ENCODE data around the gene SOHLH2. TPM values are rescaled to one million over a fixed set of nuclear protein-coding genes. Genes with fewer than 3 reads are reported as not detected.

Gene SOHLH2
- total and polyA plus RNA-seq, 3 experiments from 2014 or later: not detected

DNA sequence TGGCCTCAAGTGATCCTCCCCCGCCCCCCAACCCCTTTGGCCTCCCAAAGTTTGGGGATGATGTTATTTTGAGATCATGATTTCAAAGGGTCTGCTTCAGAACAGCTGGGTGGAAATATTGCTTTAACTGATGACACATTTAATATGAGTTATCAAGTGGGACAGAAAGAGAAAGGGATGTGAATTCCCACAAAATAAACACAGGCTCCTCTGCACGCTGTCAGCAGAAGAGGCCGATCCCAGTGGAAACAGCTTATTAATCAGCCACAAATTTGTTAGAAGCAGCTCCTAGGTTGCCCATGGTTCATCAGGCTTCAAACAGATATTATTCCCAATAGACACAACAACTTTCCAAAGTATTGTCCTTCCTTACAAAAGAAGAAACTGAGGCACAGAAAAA, 87.9 kb downstream of the SOHLH2 start:
- H3K9me3 ChIP-seq (ENCODE audit: low read length): no peaks in the 10 kb centered on the region
- DNase-seq: no peak
- no peaks in the 10 kb centered on the region for H3K36me3 ChIP-seq (ENCODE audit: insufficient read depth, low read length)
- no peaks in the 10 kb centered on the region for H3K36me3 Mint-ChIP-seq
- H3K4me3 Mint-ChIP-seq: no peak overlapping the region
- ChIA-PET CTCF (no interaction called here), POLR2A (no interaction called here)
- H3K4me1 ChIP-seq (ENCODE audit: insufficient read depth, low read length): no peaks in the 10 kb centered on the region
- H3K4me3 ChIP-seq (ENCODE audit: low read length): no peak overlapping the region
- no peaks in the 10 kb centered on the region for H3K4me1 Mint-ChIP-seq
- no peak overlapping the region for H3K27ac ChIP-seq (ENCODE audit: low read depth, low read length)
- no peak overlapping the region for H3K27ac Mint-ChIP-seq
- H3K27me3 Mint-ChIP-seq: peaks cover 3 to 8% of the 10 kb centered on the region in 2 donors
- peaks cover 2 to 7% (median 4%) of the 10 kb centered on the region in 5 donors for H3K9me3 Mint-ChIP-seq
- no peaks in the 10 kb centered on the region for H3K27me3 ChIP-seq (ENCODE audit: insufficient read depth, low read length, poor library complexity, severe bottlenecking)

DNA sequence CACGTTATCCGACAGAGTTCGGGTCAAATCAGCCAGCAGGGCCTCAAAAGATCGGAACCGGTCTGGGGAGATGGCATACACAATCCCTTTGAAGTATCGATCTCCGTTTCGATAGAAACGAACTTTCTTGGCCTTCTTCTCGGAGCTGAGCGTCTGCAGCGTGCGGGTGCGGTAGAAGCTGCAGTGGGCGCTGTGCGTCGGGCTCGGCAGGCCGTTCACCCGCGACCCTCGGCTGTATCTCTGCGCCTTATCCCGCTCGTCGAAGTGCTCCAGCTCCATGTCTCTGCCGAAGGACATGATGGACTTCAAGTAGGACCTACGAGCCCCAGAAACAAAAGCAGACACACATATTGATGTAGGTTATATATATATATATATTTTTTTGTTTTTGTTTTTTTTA, 88.5 kb downstream of the SOHLH2 start:
- Histone ChIP-seq H3K27ac (ENCODE audit: low read depth, low read length) (no peak overlapping the region), H3K4me3 (ENCODE audit: low read length) (no peak overlapping the region), H3K9me3 (ENCODE audit: low read length) (no peaks in the 10 kb centered on the region), H3K27me3 (ENCODE audit: insufficient read depth, low read length, poor library complexity, severe bottlenecking) (no peaks in the 10 kb centered on the region), H3K36me3 (ENCODE audit: insufficient read depth, low read length) (no peaks in the 10 kb centered on the region), H3K4me1 (ENCODE audit: insufficient read depth, low read length) (no peaks in the 10 kb centered on the region)
- Mint-ChIP-seq H3K27me3 (peaks cover 3 to 6% of the 10 kb centered on the region in 2 donors), H3K9me3 (peaks cover 2 to 7% (median 4%) of the 10 kb centered on the region in 5 donors), H3K4me3 (no peak overlapping the region), H3K27ac (no peak overlapping the region), H3K4me1 (no peaks in the 10 kb centered on the region), H3K36me3 (no peaks in the 10 kb centered on the region)
- DNase-seq: no peak
- CTCF ChIA-PET: no interaction called here
- POLR2A ChIA-PET: no interaction called here

DNA sequence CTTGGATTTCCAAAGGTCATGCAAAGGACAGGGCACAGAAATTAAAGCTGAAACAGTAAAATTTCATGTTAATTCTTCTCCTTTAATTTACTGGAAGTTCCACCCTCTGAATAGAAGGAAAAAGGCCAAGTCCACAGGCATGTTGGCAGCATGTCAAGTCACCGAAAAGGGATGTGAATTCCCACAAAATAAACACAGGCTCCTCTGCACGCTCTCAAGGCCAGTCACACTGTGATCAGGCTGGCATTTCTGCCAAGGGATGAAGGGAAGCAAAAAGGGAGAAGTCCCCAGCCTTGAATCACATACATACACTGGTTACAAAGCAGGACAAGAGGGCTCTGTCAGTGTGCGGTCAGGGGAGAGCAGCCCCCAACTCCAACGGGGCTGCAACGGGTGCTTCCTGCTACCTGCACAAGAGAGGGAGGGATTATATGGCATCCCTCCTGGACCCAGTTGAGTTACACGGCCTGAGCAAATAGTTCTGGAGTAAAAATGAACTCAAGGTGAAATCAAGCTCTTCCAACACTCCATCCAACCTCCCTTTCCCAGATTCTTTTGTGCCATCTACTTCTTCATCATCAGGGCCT, 90.0 kb downstream of the SOHLH2 start:
- CTCF ChIA-PET: no interaction called here
- H3K4me1 Mint-ChIP-seq: no peaks in the 10 kb centered on the region

More for the DNA sequence above, 90.0 kb downstream of the SOHLH2 start:
- Histone ChIP-seq H3K4me3 (ENCODE audit: low read length) (no peak overlapping the region), H3K36me3 (ENCODE audit: insufficient read depth, low read length) (no peaks in the 10 kb centered on the region), H3K4me1 (ENCODE audit: insufficient read depth, low read length) (no peaks in the 10 kb centered on the region), H3K27me3 (ENCODE audit: insufficient read depth, low read length, poor library complexity, severe bottlenecking) (no peaks in the 10 kb centered on the region), H3K9me3 (ENCODE audit: low read length) (no peaks in the 10 kb centered on the region), H3K27ac (ENCODE audit: low read depth, low read length) (no peak overlapping the region)
- Mint-ChIP-seq H3K36me3 (no peaks in the 10 kb centered on the region), H3K27ac (no peak overlapping the region), H3K9me3 (peaks cover 2 to 9% (median 3%) of the 10 kb centered on the region in 5 donors), H3K27me3 (no peaks in the 10 kb centered on the region), H3K4me3 (no peak overlapping the region)
- POLR2A ChIA-PET: no interaction called here
- DNase-seq: no peak

Other genes starting within 250 kb of the SOHLH2 start
- not detected for gene DCLK1, start 83.2 kb downstream of the SOHLH2 start, total RNA-seq
- gene DCLK1, start 83.2 kb downstream of the SOHLH2 start, polyA plus RNA-seq: not detected
- not detected for gene CCDC169, start 83.3 kb upstream of the SOHLH2 start, total RNA-seq
- not detected for gene CCDC169, start 83.3 kb upstream of the SOHLH2 start, polyA plus RNA-seq
- gene SPART, start 131.8 kb upstream of the SOHLH2 start, total RNA-seq: 10 to 100 TPM in 1 of 2 experiments, 1 to 10 TPM in 1; 9.2 to 10.8 TPM
- gene SPART, start 131.8 kb upstream of the SOHLH2 start, polyA plus RNA-seq: 22.6 TPM
- not detected for gene CCNA1, start 217.9 kb upstream of the SOHLH2 start, total RNA-seq
- gene CCNA1, start 217.9 kb upstream of the SOHLH2 start, polyA plus RNA-seq: not detected

All from CD8-positive, alpha-beta memory T cell (primary cell).